GM18858 (cell line): ENCODE measurements around the gene CTAGE1.
"Not testable (repeated sequence)": the region's sequence is repeated elsewhere in the genome, so short reads cannot be mapped to it uniquely, and the experiment has no call there.

Experiments used
- ATAC-seq: cut with Tn5 transposase; IDR thresholded peaks from one replicate; pipeline ENCODE4 v1.9.1; 2021; ENCODE audit not compliant: unreplicated experiment

CTAGE1 gene

GRCh38 chr18:22393164-22393563 is 24.6 kb downstream of the CTAGE1 start:
- not testable (repeated sequence) for ATAC-seq

- ATAC-seq, result no peak
These were observed 26.0 kb downstream of the CTAGE1 start for GRCh38 chr18:22391407-22392345.

DNA sequence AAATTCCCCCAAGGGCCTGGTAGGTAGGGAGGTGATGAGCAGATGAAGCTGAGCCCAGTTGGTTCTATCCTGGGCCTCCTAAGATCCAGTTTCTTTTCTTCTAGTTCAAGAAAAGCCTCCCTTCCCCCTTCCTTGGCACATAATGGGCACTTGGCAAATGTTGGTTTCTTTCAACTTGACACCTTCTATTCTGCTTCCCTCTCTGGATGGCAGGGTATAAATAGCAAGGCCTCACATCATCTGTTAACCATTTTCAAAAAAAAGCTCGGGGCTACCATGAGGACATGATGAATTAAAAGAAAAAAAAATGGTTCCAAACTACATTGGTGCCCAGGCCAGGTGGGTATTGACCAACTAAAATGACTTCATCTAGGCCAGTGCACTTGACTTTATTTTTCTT is 29.9 kb downstream of the CTAGE1 start:
- no peak for ATAC-seq

DNA sequence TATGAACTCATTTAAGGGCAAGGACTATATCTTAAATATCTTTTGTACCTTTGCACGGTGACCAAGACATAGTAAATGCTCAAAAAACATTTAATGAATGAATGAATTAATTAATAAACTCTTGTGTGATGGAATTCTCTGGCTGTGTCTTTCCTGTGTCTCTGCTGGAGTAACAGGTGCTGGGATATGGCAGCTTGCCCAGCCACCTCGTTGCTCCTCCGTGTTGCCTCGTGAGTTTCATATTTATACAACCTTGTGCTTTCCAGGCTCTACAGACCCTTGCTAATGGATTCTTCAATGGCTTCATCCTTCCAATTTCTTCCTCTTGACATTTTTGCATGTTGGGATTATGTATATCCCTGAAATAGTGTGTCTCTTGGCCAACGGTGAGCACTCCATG is 30.4 kb downstream of the CTAGE1 start:
- ATAC-seq, result no peak

GRCh38 chr18:22385718-22386117 is 32.0 kb downstream of the CTAGE1 start:
- ATAC-seq, result no peak

GRCh38 chr18:22378672-22379282 is 38.9 kb downstream of the CTAGE1 start:
- no peak for ATAC-seq

GRCh38 chr18:22377769-22378168 is 39.9 kb downstream of the CTAGE1 start:
- ATAC-seq, result no peak

GRCh38 chr18:22370414-22370813 is 47.3 kb downstream of the CTAGE1 start:
- no peak for ATAC-seq

DNA sequence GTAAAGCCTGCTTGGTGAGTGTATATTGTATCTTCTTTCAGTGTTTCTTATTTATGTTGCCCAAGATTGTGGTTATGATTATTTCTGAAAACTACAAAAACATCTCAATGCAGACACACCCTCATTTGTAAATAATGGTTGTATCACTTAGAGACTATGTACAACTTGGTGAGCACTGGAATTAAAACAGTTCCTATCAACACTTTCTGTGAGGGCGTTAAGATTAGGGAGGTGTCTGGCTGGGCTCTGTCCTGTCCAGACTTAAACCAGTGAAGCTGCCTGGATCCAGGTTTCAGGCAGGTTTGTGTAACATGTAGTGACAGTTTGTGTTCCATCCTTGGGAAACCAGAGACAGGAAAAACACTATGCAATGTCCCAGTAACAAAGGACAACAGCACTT is 49.7 kb downstream of the CTAGE1 start:
- no peak for ATAC-seq

GRCh38 chr18:22367303-22367702 is 50.4 kb downstream of the CTAGE1 start:
- no peak for ATAC-seq

DNA sequence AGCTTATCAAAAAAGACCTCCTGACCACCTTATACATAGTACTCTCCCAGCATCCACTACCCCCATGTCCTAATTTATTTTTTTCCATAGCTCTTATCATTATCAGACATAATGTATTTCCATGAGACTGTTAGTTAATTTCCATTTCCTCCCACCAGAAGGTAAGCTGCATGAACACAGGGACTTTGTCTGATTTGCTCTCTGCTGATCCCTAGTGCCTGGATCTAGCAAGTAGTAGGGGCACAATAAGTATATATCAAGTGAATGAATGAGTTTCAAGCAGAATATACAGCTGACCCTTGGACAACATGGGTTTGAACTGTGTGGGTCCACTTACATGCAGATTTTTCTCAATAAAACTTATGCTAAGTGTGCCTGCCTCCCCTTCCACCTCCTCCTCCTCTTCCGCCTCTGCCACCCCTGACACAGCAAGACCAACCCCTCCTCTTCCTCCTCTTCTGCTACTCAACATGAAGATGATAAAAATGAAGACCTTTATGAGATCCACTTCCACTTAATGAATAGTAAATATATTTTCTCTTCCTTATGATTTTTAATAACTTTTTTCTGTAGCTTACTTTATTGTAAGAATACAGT is 53.8 kb downstream of the CTAGE1 start:
- no peak for ATAC-seq
